ENCODE measurements around the gene CPT2. TPM values are rescaled to one million over a fixed set of nuclear protein-coding genes. Genes with fewer than 3 reads are reported as not detected.

CPT2 gene
- total RNA-seq, 1 donor from 2014 or later, result 15.5 TPM

DNA sequence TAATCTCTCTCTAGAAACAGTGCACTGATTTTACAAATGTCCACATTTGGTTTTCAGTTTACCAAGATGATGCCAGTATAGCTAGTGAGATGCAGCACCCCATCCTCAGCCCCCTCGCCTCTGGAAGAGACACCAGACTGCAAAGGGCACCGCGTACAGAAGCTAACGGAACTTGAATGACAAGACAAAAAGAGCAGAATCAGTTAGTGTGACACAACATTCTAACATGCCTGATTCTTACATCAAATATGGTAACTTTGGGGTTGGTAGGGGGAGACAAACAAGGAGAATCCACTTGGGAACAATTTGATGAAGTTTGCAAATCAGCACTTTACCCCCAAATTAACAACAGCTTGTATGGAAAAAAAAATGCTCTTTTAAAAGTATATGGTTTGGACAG is 45.8 kb downstream of the CPT2 start:
- Mint-ChIP-seq H3K36me3 (no peaks in the 10 kb centered on the region), H3K9me3 (no peaks in the 10 kb centered on the region), H3K27me3 (ENCODE audit: low read depth) (peaks cover 2% of the 10 kb centered on the region), H3K4me1 (peaks cover 14% of the 10 kb centered on the region), H3K4me3 (no peak overlapping the region), H3K27ac (no peak overlapping the region)
- no peak for DNase-seq (ENCODE audit: low spot score in 2 of 2, unreplicated experiment in 2 of 2)
- TF ChIP-seq, protein P1, sequence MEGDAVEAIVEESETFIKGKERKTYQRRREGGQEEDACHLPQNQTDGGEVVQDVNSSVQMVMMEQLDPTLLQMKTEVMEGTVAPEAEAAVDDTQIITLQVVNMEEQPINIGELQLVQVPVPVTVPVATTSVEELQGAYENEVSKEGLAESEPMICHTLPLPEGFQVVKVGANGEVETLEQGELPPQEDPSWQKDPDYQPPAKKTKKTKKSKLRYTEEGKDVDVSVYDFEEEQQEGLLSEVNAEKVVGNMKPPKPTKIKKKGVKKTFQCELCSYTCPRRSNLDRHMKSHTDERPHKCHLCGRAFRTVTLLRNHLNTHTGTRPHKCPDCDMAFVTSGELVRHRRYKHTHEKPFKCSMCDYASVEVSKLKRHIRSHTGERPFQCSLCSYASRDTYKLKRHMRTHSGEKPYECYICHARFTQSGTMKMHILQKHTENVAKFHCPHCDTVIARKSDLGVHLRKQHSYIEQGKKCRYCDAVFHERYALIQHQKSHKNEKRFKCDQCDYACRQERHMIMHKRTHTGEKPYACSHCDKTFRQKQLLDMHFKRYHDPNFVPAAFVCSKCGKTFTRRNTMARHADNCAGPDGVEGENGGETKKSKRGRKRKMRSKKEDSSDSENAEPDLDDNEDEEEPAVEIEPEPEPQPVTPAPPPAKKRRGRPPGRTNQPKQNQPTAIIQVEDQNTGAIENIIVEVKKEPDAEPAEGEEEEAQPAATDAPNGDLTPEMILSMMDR (IDR thresholded peaks at IDR 0.05; ENCODE audit: unreplicated experiment), result no peak

DNA sequence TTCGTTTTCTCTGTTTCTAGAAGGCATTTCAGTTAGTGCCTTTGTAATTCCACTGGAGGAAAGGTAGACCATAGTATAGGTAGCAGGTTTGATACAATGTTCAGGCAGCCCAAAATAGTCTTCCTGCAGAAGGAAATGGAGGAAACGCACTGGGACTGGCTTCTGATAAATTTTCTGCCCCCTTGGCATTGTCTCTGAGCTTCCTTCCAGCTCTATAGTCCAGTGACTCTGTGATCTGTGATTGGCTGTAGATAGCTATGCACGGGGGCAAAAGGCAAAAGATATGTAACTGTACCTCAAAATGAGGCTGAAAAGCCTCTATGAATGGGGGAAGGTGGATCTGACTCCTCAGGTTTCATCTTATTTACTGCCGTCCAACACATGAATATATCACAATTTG is 47.5 kb downstream of the CPT2 start:
- Mint-ChIP-seq H3K4me1 (peaks cover 4% of the 10 kb centered on the region), H3K36me3 (no peaks in the 10 kb centered on the region), H3K27ac (no peak overlapping the region), H3K4me3 (no peak overlapping the region), H3K27me3 (ENCODE audit: low read depth) (peaks cover 2% of the 10 kb centered on the region), H3K9me3 (no peaks in the 10 kb centered on the region)
- DNase-seq (ENCODE audit: low spot score in 2 of 2, unreplicated experiment in 2 of 2), result no peak
- TF ChIP-seq, protein P1 (IDR thresholded peaks at IDR 0.05; ENCODE audit: unreplicated experiment), result no peak

DNA sequence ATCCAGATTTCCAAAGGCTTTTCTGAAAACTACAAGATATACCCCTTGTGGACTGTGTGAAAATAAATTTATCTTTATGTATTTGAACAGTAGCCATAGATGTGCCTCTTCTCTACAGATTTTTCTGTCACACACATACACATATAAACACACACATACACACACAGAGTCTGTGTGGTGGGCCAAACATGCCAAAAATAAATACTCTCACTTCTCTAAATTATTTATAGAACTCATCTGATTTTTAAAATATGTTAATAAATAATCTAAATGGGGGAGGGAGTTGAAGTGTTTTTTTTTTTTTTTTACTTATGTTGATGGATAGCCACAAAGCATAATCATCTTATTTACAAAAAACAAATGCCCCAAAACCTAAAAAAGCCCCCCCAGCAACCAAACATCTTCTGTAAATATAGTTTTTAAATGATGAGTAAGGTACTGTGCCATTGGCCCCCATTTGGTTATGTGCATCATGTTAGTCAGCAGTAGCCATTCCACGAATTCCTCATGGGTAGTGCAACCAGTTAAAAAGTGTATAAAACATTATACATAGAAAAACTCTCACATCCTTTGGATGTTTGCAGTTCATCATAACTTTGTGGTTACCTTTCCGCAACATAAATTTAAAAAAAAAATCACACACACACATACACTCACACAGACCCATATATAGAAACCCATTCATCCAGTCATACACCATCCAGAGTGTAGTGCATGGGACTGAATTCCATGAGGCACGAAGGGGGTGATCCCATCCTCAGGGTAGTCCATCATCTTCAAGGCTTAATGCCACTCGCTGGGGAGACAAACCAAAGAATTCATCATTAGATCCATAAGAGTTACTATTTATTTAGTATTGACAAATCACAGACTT is 49.9 kb downstream of the CPT2 start:
- Mint-ChIP-seq H3K36me3 (no peaks in the 10 kb centered on the region), H3K9me3 (no peaks in the 10 kb centered on the region), H3K4me1 (peaks cover 9% of the 10 kb centered on the region), H3K27ac (no peak overlapping the region), H3K27me3 (ENCODE audit: low read depth) (no peaks in the 10 kb centered on the region), H3K4me3 (no peak overlapping the region)
- no peak for DNase-seq (ENCODE audit: low spot score in 2 of 2, unreplicated experiment in 2 of 2)
- TF ChIP-seq, protein P1 (IDR thresholded peaks at IDR 0.05; ENCODE audit: unreplicated experiment), result no peak

DNA sequence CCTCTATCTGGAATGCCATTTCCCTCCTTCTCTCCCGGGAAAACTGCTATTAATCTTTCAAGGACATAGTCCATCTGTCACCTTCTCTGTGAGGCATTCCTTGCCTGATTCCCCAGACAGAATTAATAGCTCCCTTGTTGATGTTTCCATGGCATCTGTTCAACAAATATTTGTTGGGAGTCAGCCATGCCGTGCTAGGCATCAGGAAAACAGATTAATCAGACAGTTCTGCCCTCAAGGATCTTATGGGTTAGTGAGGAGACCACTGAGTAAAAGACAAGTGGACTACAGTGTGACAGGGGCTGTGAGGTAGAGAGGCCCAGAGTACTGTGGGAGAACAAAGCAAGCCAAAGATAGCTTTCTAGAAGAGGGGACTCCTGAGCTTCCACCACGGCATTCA is 53.1 kb downstream of the CPT2 start:
- TF ChIP-seq, protein P1 (IDR thresholded peaks at IDR 0.05; ENCODE audit: unreplicated experiment), result no peak
- H3K36me3 Mint-ChIP-seq, result no peaks in the 10 kb centered on the region
- H3K27me3 Mint-ChIP-seq (ENCODE audit: low read depth), result no peaks in the 10 kb centered on the region
- H3K4me1 Mint-ChIP-seq, result peaks cover 9% of the 10 kb centered on the region
- H3K27ac Mint-ChIP-seq, result peak overlapping the region; percentile 89
- H3K9me3 Mint-ChIP-seq, result no peaks in the 10 kb centered on the region
- H3K4me3 Mint-ChIP-seq, result no peak overlapping the region
- DNase-seq (ENCODE audit: low spot score in 2 of 2, unreplicated experiment in 2 of 2), result no peak

DNA sequence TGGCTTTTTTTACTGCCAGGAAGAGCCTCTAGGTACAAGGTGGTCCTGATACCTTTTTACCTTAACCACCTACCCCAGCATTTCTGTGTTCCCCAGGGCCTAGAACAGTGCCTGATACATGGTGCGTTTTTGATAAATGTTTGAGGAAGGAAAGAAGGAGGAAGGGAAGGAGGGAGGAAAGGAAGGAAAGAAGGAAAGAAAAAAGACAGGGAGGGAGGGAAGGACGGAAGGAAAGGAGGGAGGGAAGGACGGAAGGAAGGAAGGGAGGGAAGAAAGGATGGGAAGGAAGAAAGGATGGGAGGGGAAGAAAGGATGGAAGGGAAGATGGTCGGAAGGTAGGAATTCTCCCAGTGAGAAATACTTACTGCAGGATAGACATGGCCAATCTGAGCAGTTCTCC is 53.7 kb downstream of the CPT2 start:
- peak overlapping the region; percentile 89 for H3K27ac Mint-ChIP-seq
- no peaks in the 10 kb centered on the region for H3K27me3 Mint-ChIP-seq (ENCODE audit: low read depth)
- no peak overlapping the region for H3K4me3 Mint-ChIP-seq
- H3K9me3 Mint-ChIP-seq, result no peaks in the 10 kb centered on the region
- no peaks in the 10 kb centered on the region for H3K36me3 Mint-ChIP-seq
- peaks cover 9% of the 10 kb centered on the region for H3K4me1 Mint-ChIP-seq
- DNase-seq (ENCODE audit: low spot score in 2 of 2, unreplicated experiment in 2 of 2), result no peak
- TF ChIP-seq, protein P1 (IDR thresholded peaks at IDR 0.05; ENCODE audit: unreplicated experiment), result no peak
